ENCODE results near the gene ACAT2.
"Not testable (repeated sequence)": the region's sequence is repeated elsewhere in the genome, so short reads cannot be mapped to it uniquely, and the experiment has no call there.

Gene ACAT2

GRCh38 chr6:159821726-159822125, 59.9 kb downstream of the ACAT2 start:
- TF ChIP-seq CTCF (IDR thresholded peaks at IDR 0.05; ENCODE audit: control insufficient read depth, insufficient read depth, low read depth, low read length, missing control alignments): no peak
- no peak overlapping the region for H3K4me3 ChIP-seq (ENCODE audit: control insufficient read depth, low read depth, low read length)
- DNase-seq (ENCODE audit: low read depth): no peak

GRCh38 chr6:159823953-159824352, 62.1 kb downstream of the ACAT2 start:
- no peak for TF ChIP-seq CTCF (IDR thresholded peaks at IDR 0.05; ENCODE audit: control insufficient read depth, insufficient read depth, low read depth, low read length, missing control alignments)
- no peak for DNase-seq (ENCODE audit: low read depth)
- H3K4me3 ChIP-seq (ENCODE audit: control insufficient read depth, low read depth, low read length): no peak overlapping the region

- H3K4me3 ChIP-seq (ENCODE audit: control insufficient read depth, low read depth, low read length); DNase-seq (ENCODE audit: low read depth): not testable (repeated sequence)
Observed at GRCh38 chr6:159824690-159825089, 62.8 kb downstream of the ACAT2 start.

GRCh38 chr6:159826004-159826403, 64.2 kb downstream of the ACAT2 start:
- no peak for DNase-seq (ENCODE audit: low read depth)
- no peak for TF ChIP-seq CTCF (IDR thresholded peaks at IDR 0.05; ENCODE audit: control insufficient read depth, insufficient read depth, low read depth, low read length, missing control alignments)
- no peak overlapping the region for H3K4me3 ChIP-seq (ENCODE audit: control insufficient read depth, low read depth, low read length)

- H3K4me3 ChIP-seq (ENCODE audit: control insufficient read depth, low read depth, low read length): no peak overlapping the region
- DNase-seq (ENCODE audit: low read depth): no peak
- no peak for TF ChIP-seq CTCF (IDR thresholded peaks at IDR 0.05; ENCODE audit: control insufficient read depth, insufficient read depth, low read depth, low read length, missing control alignments)
Observed at GRCh38 chr6:159826968-159827647, 65.3 kb downstream of the ACAT2 start.

- H3K4me3 ChIP-seq (ENCODE audit: control insufficient read depth, low read depth, low read length): no peak overlapping the region
- TF ChIP-seq CTCF (IDR thresholded peaks at IDR 0.05; ENCODE audit: control insufficient read depth, insufficient read depth, low read depth, low read length, missing control alignments): no peak
- no peak for DNase-seq (ENCODE audit: low read depth)
Observed at GRCh38 chr6:159828074-159828473, 66.2 kb downstream of the ACAT2 start.
